A549 (cell line): Measurements from ENCODE around the gene MVD.

Experiments
- CEBPB ChIP-seq, 2 experiments: fragments of >200 bp in 1 of 2; sonication (Bioruptor Twin) in 1 of 2; formaldehyde crosslinking in 1 of 2; IDR thresholded peaks; 2 replicates each; pipeline ENCODE4 v1.6.1; 2012 to 2016
- EP300 ChIP-seq, 2 experiments: fragments of >200 bp; sonication (Bioruptor Twin); formaldehyde crosslinking; IDR thresholded peaks; 2 replicates in 1 of 2; 3 replicates in 1 of 2; pipeline ENCODE4 v1.6.1; 2016 to 2017
- ESRRA ChIP-seq: fragments of 150-350 bp; IDR thresholded peaks from 2 replicates; pipeline ENCODE4 v1.6.1; 2014; ENCODE audit warnings: mild to moderate bottlenecking, low read length, borderline replicate concordance
- JUN ChIP-seq, 2 experiments: fragments of >200 bp; sonication (Bioruptor Twin); formaldehyde crosslinking; IDR thresholded peaks; 2 replicates in 1 of 2; 3 replicates in 1 of 2; pipeline ENCODE4 v1.6.1; 2016 to 2017
- MYC ChIP-seq: IDR thresholded peaks from 2 replicates; pipeline ENCODE4 v1.6.1; 2012; ENCODE audit warnings: mild to moderate bottlenecking, inconsistent platforms, low read length, improper control_type of control experiment, borderline replicate concordance
- POLR2A ChIP-seq: IDR thresholded peaks from 2 replicates; pipeline ENCODE4 v1.6.1; 2012; ENCODE audit warnings: mild to moderate bottlenecking, low read length
- RFX5 ChIP-seq: fragments of 450-650 bp; IDR thresholded peaks from 2 replicates; pipeline ENCODE4 v1.7.1; 2014; ENCODE audit warnings: antibody characterized with exemption, mild to moderate bottlenecking, moderate library complexity
- RNF2 ChIP-seq: fragments of 200-600 bp; sonication (generic); IDR thresholded peaks from 2 replicates; pipeline ENCODE4 v1.6.1; 2016; ENCODE audit warnings: low read depth, mild to moderate bottlenecking, antibody characterized with exemption, moderate library complexity, borderline replicate concordance
- ZC3H11A ChIP-seq: fragments of 450-650 bp; IDR thresholded peaks from 2 replicates; pipeline ENCODE4 v1.6.1; 2014; ENCODE audit warnings: antibody characterized with exemption, mild to moderate bottlenecking
- TF ChIP-seq, protein P1 (sequence below): IDR thresholded peaks from 2 replicates; pipeline ENCODE4 v1.6.1; 2012; ENCODE audit warnings: low read depth, borderline replicate concordance
- TF ChIP-seq, protein P2 (sequence below): fragments of >200 bp; sonication (Bioruptor Twin); formaldehyde crosslinking; IDR thresholded peaks from 3 replicates; pipeline ENCODE4 v1.5.1; 2016
- TF ChIP-seq, protein P3 (sequence below): IDR thresholded peaks from 2 replicates; pipeline ENCODE4 v1.6.1; 2012

GRCh38 chr16:88618956-88619667, 43.8 kb downstream of the MVD start:
- TF ChIP-seq JUN (IDR thresholded peaks at IDR 0.05) (no peak), EP300 (IDR thresholded peaks at IDR 0.05) (no peak), RFX5 (no peak), MYC (no peak), RNF2 (no peak), POLR2A (no peak), ESRRA (no peak), CEBPB (IDR thresholded peaks at IDR 0.05) (no peak), ZC3H11A (no peak)
- TF ChIP-seq, protein P1, sequence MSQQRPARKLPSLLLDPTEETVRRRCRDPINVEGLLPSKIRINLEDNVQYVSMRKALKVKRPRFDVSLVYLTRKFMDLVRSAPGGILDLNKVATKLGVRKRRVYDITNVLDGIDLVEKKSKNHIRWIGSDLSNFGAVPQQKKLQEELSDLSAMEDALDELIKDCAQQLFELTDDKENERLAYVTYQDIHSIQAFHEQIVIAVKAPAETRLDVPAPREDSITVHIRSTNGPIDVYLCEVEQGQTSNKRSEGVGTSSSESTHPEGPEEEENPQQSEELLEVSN: no peak
- TF ChIP-seq, protein P2, sequence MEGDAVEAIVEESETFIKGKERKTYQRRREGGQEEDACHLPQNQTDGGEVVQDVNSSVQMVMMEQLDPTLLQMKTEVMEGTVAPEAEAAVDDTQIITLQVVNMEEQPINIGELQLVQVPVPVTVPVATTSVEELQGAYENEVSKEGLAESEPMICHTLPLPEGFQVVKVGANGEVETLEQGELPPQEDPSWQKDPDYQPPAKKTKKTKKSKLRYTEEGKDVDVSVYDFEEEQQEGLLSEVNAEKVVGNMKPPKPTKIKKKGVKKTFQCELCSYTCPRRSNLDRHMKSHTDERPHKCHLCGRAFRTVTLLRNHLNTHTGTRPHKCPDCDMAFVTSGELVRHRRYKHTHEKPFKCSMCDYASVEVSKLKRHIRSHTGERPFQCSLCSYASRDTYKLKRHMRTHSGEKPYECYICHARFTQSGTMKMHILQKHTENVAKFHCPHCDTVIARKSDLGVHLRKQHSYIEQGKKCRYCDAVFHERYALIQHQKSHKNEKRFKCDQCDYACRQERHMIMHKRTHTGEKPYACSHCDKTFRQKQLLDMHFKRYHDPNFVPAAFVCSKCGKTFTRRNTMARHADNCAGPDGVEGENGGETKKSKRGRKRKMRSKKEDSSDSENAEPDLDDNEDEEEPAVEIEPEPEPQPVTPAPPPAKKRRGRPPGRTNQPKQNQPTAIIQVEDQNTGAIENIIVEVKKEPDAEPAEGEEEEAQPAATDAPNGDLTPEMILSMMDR: no peak
- TF ChIP-seq, protein P3, sequence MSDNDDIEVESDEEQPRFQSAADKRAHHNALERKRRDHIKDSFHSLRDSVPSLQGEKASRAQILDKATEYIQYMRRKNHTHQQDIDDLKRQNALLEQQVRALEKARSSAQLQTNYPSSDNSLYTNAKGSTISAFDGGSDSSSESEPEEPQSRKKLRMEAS: no peak
